ENCODE measurements around the gene MPPED1.

The MPPED1 gene

DNA sequence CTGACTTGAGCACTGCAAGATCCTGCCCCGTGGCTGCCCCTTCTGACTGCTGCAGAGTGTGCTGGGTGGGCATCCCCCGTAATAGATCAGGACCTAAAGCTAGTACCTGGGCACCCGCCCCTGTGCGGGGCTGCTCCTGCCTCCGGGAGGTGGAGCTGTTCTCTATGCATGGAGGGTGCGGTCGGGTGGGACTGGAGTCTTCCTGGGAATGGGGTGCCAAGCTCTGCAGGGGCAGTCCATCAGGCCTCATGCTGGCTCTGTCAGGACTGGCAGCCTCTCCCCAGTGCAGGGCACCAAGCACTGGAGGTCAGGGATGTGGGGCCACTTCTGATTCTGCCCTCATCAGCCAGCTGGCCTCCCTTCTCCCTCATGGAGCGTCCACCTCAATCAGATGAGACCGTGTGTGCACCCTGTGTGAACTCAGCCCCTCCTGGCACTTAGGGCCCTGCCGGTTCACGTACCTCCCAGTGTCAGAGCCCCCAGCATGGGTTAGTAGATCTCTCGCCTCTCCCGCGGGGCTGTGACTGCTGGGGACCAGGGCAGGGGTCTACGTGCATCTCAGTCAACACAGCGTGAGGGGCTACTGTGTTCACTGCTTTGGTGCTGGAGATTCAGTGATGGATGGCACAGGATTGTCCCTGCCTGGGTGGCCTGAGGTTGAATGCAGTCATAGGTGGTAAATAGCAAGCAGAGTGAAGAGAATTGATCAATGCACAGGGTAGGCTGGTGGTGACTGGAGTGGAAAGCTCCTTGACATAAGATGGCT lies 30.8 kb downstream of the MPPED1 start:
- Histone ChIP-seq H3K79me2 (ENCODE audit: insufficient read depth, low read length) (no peaks in the 10 kb centered on the region), H3K4me1 (ENCODE audit: insufficient read depth, low read length) (no peaks in the 10 kb centered on the region), H3K27ac (ENCODE audit: low read length) (no peak overlapping the region), H3K9me3 (ENCODE audit: insufficient read depth, low read length, severe bottlenecking) (no peaks in the 10 kb centered on the region), H3K9ac (ENCODE audit: low read depth, low read length) (no peak overlapping the region), H3K4me2 (ENCODE audit: insufficient read depth, low read length) (no peak overlapping the region), H2AFZ (ENCODE audit: low read depth, low read length) (no peak overlapping the region), H4K20me1 (ENCODE audit: insufficient read depth, low read length) (peaks cover 9% of the 10 kb centered on the region; the same call in 1 of the 2 replicates), H3K27me3 (ENCODE audit: insufficient read depth, low read length, poor library complexity) (no peaks in the 10 kb centered on the region), H3K4me3 (ENCODE audit: low read depth in 1 of 2, low read length in 2 of 2) (no peak overlapping the region), H3K36me3 (ENCODE audit: insufficient read depth, low read length) (no peaks in the 10 kb centered on the region)
- ATAC-seq (ENCODE audit: insufficient read depth, low read depth) (no peak), DNase-seq (no peak)
- TF ChIP-seq EZH2 (IDR thresholded peaks at IDR 0.05; ENCODE audit: borderline replicate concordance, low read depth, low read length, severe bottlenecking) (no peak), CTCF (IDR thresholded peaks at IDR 0.05; ENCODE audit: borderline replicate concordance, extremely low read depth, low read length, poor library complexity, severe bottlenecking) (no peak)

DNA sequence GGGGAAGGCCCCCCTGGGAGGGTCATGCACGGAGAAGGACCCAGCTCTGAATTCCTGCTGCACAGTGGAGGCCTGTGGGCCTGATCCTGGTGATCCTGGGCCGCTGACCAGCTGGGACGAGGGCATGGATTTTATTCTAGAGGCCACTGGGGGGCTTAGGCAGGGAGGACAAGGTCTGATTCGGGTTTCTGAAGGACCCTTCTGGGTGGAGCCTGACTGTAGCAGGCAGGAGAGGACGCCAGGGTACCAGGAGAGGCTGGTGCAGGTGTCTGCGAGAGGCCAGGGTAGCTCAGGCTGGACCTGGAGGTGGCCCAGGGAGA lies 31.3 kb downstream of the MPPED1 start:
- H3K4me1 ChIP-seq (ENCODE audit: insufficient read depth, low read length): no peaks in the 10 kb centered on the region
- H3K27me3 ChIP-seq (ENCODE audit: insufficient read depth, low read length, poor library complexity): no peaks in the 10 kb centered on the region
- H3K9ac ChIP-seq (ENCODE audit: low read depth, low read length): no peak overlapping the region
- no peak overlapping the region for H2AFZ ChIP-seq (ENCODE audit: low read depth, low read length)
- no peak for ATAC-seq (ENCODE audit: insufficient read depth, low read depth)
- no peak for TF ChIP-seq EZH2 (IDR thresholded peaks at IDR 0.05; ENCODE audit: borderline replicate concordance, low read depth, low read length, severe bottlenecking)
- no peak for TF ChIP-seq CTCF (IDR thresholded peaks at IDR 0.05; ENCODE audit: borderline replicate concordance, extremely low read depth, low read length, poor library complexity, severe bottlenecking)
- H3K27ac ChIP-seq (ENCODE audit: low read length): no peak overlapping the region
- DNase-seq: no peak
- H3K36me3 ChIP-seq (ENCODE audit: insufficient read depth, low read length): no peaks in the 10 kb centered on the region
- H3K4me2 ChIP-seq (ENCODE audit: insufficient read depth, low read length): no peak overlapping the region
- H3K79me2 ChIP-seq (ENCODE audit: insufficient read depth, low read length): no peaks in the 10 kb centered on the region
- no peaks in the 10 kb centered on the region for H3K9me3 ChIP-seq (ENCODE audit: insufficient read depth, low read length, severe bottlenecking)
- H4K20me1 ChIP-seq (ENCODE audit: insufficient read depth, low read length): peaks cover 9% of the 10 kb centered on the region; the same call in 1 of the 2 replicates
- no peak overlapping the region for H3K4me3 ChIP-seq (ENCODE audit: low read depth in 1 of 2, low read length in 2 of 2)

DNA sequence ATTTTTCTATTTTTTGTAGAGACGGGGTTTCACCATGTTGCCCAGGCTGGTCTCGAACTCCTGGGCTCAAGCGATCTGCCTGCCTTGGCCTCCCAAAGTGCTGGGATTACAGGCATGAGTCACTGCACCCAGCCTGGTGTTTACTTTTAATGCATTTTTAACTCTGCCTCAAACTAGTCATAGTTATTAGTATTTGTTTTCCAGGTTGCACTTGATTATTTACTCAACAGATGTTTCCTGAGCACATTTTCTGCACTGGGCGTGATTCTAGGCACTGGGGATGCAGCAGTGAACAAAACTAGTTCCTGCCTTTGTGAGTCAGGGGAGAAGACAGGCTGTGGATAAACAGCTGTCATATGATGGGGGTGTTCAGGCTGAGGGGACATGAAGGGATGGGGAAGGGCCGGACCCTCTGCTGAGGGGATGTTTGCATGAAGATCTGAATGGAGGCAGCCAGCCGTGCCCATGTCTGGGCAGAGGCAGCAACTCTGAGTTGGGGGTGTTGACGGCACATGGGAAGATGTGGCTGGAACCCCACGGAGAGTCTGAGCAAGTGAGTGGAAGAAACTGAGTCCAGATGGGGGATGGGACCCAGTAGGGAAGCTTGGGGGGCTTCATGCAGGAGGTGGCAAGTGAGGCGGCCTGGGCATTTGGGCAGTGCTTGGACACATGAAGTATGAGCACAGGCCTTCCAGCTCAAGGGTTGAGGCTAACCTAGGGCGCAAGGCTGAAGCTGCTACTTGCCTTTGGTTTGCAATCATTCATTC lies 34.4 kb downstream of the MPPED1 start:
- no peaks in the 10 kb centered on the region for H3K79me2 ChIP-seq (ENCODE audit: insufficient read depth, low read length)
- DNase-seq: no peak
- H3K27ac ChIP-seq (ENCODE audit: low read length): no peak overlapping the region
- no peak overlapping the region for H3K4me2 ChIP-seq (ENCODE audit: insufficient read depth, low read length)
- H3K4me3 ChIP-seq (ENCODE audit: low read depth in 1 of 2, low read length in 2 of 2): no peak overlapping the region
- no peaks in the 10 kb centered on the region for H3K36me3 ChIP-seq (ENCODE audit: insufficient read depth, low read length)
- no peak for ATAC-seq (ENCODE audit: insufficient read depth, low read depth)
- no peak for TF ChIP-seq EZH2 (IDR thresholded peaks at IDR 0.05; ENCODE audit: borderline replicate concordance, low read depth, low read length, severe bottlenecking)
- no peak for TF ChIP-seq CTCF (IDR thresholded peaks at IDR 0.05; ENCODE audit: borderline replicate concordance, extremely low read depth, low read length, poor library complexity, severe bottlenecking)
- H3K9me3 ChIP-seq (ENCODE audit: insufficient read depth, low read length, severe bottlenecking): no peaks in the 10 kb centered on the region
- no peaks in the 10 kb centered on the region for H3K27me3 ChIP-seq (ENCODE audit: insufficient read depth, low read length, poor library complexity)
- H2AFZ ChIP-seq (ENCODE audit: low read depth, low read length): no peak overlapping the region
- H3K9ac ChIP-seq (ENCODE audit: low read depth, low read length): no peak overlapping the region
- no peaks in the 10 kb centered on the region for H3K4me1 ChIP-seq (ENCODE audit: insufficient read depth, low read length)
- peaks cover 6% of the 10 kb centered on the region; the same call in 1 of the 2 replicates for H4K20me1 ChIP-seq (ENCODE audit: insufficient read depth, low read length)
